Stimulated activated CD4-positive, alpha-beta T cell treated with anti-CD3 and anti-CD28 coated beads, Interleukin-12 subunit alpha, Interleukin-12 subunit beta, amount 100 ng/mL, for 4 hours (primary cell): ENCODE measurements around the gene CCDC7.
"Not testable (repeated sequence)": the region's sequence is repeated elsewhere in the genome, so short reads cannot be mapped to it uniquely, and the experiment has no call there.

Source experiments
- DNase-seq: peaks from one replicate; pipeline ENCODE4 v3.0.0-alpha.2; 2020

CCDC7 gene

DNA sequence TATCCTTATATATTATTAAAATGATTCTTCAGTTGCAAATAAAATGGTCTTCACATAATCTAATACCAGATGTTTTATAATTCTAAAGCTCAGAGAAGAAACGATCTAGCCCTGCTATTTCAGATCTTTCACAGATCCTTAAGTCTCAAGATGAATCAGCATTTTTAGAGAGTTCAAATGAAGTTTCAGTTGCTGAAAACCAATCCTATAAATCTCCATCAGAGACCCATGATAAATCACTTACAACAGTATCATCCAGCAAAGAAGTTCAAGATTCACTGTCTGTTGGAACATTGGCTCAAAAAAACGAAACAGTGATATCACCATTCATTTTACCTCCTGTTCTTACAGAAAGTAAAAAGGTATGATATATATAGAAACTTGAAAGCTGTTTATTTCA, 137.0 kb downstream of the CCDC7 start:
- no peak for DNase-seq

DNA sequence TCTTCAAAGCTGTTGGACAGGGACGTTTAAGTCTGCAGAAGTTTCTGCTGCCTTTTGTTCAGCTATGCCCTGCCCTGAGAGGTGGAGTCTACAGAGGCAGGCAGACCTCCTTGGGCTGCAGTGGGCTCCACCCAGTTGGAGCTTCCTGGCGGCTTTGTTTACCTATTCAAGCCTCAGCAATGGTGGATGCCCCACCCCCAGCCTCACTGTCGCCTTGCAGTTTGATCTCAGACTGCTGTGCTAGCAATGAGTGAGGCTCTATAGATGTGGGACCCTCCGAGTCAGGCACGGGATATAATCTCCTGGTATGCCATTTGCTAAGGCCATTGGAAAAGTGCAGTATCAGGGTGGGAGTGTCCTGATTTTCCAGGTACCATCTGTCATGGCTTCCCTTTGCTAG, 152.1 kb downstream of the CCDC7 start:
- DNase-seq: not testable (repeated sequence)

DNA sequence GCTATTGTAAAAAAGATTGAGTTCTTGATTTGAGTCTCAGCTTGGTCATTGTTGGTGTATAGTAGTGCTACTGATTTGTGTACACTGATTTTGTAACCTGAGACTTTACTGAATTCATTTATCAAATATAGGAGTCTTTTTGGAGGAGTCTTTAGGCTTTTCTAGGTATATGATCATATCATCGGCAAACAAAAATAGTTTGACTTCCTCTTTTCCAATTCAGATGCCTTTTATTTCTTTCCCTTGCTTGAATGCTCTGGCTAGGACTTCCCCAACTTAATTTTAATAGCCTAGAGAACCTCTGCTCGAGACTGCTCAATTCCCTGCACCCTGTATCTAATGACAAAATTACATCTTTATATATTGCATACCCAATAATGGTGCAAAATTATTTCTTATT, 154.4 kb downstream of the CCDC7 start:
- DNase-seq: no peak

DNA sequence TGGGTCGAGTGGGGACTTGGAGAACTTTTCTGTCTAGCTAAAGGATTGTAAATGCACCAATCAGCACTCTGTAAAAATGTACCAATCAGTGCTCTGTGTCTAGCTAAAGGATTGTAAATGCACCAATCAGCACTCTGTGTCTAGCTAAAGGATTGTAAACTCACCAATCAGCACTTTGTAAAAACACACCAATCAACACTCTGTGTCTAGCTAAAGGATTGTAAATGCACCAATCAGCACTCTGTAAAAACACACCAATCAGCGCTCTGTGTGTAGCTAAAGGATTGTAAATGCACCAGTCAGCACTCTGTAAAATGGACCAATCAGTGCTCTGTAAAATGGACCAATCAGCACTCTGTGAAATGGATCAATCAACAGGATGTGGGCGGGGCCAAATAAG, 155.6 kb downstream of the CCDC7 start:
- not testable (repeated sequence) for DNase-seq

DNA sequence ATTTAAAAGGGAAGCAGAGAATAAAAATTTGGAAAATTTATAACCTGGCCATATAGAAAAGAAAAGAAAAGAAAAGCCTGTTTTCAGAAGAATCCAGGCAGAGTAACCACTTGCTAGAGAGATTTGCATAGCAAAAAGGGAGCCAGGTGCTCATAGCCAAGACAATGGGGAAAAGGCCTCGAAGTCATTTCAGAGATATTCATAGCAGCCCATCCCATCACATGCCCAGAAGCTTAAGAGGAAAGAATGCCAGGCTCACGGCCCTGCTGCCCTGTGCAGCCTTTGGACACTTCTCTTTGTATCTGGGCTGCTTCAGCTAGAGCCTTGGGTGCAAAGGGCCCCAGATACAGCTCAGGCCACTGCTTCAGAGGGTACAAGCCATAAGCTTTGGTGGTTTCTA, 159.8 kb downstream of the CCDC7 start:
- DNase-seq: no peak

DNA sequence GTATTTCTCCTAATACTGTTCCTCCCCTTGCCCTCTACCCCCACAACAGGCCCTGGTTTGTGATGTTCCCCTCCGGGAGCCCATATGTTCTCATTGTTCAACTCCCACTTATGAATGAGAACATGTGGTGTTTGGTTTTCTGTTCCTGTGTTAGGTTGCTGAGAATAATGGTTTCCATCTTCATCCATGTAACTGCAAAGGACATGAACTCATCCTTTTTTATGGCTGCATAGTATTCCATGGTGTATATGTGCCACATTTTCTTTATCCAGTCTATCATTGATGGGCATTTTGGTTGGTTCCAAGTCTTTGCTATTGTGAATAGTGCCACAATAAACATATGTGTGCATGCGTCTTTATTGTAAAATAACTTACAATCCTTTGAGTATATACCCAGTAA, 164.6 kb downstream of the CCDC7 start:
- not testable (repeated sequence) for DNase-seq

DNA sequence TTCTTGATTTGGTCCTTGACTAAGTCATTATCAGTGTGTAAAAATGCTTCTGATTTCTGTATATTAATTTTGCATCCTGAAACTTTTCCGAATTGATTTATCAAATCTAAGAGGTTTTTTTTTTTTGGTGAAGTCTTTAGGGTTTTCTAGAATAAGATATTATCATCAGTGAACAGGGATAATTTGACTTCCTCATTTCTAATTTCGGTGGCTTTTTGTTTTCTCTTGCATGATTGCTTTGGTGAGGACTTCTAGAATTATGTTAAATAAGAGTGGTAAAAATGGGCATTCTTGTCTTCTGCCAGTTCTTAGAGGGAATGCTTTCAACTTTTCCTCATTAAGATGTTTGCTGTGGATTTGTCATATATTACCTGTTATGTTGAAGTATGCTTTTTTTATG, 170.5 kb downstream of the CCDC7 start:
- no peak for DNase-seq

DNA sequence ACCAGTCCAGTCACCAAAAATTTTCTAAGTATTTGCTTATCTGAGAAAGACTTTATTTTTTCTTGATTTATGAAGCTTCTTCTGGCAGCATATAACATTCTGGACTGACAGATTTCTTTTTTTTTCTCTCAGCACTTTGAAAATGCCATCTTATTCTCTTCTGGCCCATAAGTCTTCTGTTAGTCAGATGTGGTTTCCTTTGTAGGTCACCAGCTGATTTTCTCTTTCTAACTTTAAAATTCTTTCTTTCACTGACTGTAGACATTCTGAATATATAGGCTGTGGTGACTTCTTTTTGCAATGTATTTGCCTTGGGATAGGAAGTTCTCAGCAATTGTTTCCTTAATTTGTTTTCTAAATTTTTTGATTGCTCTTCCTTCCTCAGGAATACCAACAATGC, 172.5 kb downstream of the CCDC7 start:
- no peak for DNase-seq

DNA sequence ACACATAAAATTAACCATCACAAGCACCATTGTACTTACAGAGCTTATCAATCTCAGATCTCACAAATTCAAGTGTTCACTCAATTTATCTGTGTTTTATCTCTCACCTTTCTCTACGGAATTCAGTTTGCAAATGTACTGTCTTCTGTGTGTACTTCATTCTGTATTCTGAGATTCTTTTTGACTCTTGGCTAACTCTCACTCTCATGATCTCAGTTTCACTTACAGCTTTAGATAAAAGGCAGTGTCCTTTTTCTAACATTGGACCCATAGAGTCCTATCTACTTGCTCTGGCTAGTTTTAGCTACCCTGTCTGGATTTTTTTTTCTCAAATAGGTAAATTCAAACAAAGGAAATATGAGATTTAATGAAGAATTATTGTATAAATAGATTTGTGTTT, 176.0 kb downstream of the CCDC7 start:
- no peak for DNase-seq

DNA sequence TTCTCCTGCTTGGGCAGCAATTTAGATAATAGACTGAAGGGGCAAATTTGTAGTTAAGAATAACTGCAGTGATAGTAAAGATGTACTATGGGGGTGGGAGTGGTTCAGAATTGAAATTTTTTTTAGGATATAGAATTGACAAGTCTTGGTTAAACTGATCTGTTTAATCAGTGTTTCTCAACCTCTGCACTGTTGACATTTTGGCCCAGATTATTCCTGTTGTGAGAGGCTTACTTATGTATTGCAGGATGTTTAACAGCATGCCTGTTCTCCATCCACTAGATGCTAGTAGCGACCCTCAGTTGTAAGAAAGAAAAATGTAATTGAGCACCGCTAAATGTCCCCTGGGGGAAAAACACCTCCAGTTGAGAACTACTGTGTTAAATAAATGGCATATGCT, 176.5 kb downstream of the CCDC7 start:
- DNase-seq: no peak

DNA sequence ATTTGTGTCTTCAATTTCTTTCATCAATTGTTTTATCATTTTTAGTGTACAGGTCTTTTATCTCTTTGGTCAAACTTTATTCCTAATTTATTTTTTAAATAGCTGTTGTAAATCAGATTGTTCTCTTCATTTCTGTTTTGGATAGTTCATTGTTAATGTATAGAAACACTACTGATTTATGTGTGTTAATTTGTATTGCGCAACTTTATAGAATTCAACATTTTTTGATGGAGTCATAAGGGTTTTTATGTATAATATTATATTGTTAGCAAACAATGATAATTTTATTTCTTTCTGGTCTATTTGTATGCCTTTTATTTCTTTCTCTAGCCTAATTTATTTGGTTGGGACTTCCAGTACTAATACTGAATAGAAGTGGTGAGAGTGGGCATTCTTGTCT, 181.2 kb downstream of the CCDC7 start:
- DNase-seq: no peak

DNA sequence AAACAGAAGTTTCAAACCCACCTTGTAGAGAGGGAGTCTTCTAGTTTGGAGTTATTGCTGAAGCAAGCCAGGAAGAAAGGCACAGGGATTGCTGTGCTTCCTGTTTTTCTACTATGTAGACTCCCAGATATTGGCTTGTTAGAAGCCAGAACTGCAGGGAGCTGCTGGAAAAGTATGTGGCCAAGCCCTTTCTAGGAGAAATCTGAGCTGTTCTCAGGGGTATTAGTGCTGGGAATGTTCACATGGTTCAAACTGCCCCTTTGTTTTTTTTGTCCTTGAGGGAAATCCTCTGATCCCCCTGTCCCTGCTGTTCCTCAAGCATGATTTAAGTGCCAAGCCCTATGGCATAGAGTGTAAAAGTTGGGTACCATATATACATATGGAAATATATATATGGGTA, 184.0 kb downstream of the CCDC7 start:
- no peak for DNase-seq

DNA sequence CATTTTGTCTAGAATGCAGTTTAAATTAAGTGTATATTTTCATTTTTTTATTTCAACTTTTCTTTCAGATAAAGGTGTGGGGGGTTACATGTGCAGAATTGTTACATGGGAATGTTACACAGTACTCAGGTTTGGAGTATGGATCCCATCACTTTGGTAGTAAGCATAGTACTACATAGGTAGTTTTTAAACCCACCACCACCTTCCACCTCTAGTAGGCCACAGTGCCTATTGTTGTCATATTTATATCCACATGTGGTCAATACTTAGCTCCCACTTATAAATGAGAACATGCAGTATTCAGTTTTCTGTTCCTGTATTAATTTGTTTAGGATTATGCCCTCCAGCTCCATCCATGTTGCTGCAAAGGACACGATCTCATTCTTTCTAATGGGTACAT, 200.6 kb downstream of the CCDC7 start:
- no peak for DNase-seq

DNA sequence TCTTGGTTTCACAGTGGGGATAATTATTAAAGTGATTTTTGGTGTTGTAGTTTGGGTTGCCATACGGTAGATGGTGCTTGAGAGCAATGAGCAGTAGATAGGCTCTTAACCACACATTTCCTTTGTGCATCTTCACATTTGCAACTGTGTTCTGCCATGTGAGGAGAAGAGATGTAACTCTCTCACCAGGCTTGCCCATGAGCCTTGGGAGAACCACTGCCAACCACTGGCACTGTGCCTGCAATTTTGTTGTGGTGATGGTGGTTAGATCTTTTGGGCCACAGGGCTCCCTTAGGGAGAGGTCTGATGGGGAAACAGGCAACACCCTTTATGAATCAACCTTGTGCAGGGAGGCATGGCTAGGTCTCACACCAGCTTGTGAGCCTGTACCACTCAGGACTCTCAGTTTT, 204.3 kb downstream of the CCDC7 start:
- DNase-seq: no peak

DNA sequence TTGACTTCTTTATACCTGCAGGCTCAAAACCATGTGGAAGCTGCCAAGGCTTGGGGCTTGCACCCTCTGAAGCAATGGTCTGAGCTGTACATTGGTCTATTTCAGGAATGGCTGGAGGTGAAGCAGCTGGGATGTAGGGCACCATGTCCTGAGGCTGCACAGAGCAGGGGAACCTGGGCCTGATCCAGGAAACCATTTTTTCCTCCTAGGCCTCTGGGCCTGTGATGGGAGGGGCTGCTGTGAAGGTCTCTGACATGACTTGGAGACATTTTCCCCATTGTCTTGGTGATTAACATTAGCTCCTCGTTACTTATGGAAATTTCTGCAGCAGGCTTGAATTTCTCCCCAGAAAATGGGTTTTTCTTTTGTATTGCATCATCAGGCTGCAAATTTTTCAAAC, 211.5 kb downstream of the CCDC7 start:
- not testable (repeated sequence) for DNase-seq

DNA sequence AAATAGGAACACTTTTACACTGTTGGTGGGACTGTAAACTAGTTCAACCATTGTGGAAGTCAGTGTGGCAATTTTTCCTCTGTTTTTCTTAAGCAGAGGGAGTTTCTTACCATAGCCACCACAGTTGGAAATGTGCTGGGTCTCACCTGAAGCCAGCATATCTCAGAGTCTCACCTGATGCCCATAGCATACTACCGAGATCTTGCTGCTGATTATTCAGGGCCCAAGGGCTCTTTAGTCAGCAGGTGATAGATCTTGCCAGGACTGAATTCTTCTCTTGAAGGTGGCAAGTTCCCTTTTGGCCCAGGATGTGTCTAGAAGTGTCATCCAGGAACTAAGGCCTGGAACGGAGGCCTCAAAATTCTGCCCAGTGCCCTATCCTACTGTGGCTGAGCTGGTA, 215.4 kb downstream of the CCDC7 start:
- DNase-seq: no peak

DNA sequence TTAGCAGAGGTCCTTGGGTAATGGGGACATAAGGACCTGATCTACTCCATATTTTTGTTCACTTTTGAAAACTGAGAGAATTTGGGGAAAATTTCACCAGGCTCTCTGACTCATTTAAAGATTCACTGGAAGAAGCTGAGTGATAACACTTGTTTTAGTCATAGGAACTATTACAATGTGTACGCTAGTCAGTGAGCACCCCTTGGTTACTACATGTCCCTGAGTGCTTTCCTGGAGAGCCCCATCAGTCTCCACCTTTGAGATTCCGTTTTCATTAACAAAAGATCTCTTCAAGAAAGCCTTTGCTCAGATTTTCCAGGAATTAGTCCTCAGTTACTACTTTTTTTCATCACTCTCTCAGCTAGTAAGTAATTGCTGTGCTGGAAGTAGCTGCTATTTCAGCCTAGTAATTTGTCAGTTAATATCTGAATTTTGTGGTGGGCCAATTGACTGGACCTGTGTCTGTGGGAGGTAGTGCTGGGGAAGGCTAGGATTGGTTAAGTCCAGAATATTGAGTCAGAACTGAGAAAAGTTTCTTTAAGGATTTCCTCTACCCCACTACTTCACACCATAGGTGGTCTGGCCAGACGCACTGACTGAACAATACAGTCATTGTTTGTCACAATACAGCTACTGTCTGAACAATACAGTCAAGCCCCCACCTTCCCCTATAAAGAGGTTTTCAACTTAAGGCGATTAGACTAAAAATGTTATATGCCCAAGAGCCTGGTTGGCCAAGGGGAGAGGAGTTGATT, 235.0 kb downstream of the CCDC7 start:
- DNase-seq: no peak

DNA sequence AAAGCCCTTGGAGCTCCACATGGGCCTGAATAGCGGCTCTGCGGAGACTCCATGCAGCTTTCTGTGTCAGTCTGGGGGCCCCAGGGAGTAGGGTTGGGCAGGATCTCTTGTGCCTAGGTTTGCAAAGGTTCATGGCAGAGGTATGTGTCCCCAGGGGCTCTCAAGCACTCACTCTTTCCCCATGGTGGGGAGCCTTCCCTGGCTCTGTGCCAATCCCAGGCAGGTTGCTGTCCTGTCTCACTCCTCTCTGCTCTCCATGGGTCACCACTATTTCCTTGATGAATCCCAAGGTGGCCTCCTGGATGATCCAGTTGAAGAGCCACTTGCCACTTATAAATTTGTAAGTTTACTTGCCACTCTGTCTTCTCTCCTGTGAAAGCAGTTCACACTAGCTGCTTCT, 238.4 kb downstream of the CCDC7 start:
- DNase-seq: no peak

DNA sequence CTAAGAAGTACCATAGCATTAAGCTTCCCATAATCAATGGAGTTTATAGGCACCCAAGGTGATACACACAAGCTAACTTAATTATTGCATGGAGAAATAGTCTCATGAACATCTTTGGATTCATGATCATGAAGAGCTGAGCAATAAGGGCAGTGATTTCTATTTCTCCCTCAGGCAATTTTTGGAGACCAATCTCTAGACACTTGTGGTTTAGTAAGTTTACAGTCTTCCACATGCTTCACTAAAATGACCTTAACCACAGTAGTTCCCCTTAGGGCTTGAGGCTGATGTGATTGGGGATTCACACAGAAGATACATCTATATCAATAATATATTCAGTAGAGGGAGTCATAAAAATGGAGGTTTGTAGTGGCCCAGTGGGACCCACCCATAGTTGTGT, 241.2 kb downstream of the CCDC7 start:
- no peak for DNase-seq

DNA sequence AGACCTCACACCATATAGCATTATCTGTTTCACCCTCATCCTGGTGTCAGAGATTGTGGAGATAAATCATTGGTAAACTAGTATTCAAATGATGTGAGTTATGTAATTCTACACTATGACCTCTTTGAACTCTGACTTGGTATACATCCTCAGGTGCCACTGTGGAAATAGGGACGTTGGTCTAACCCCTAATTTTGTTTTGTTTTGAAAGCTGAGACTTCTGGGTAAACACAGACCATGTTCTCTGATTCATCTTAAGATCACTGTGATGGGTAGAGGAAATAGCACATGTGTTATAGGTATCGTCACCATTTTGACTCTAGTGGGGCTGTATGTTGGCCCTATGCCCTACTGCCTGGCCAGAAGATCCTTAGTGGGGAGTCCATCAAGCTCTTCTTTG, 241.6 kb downstream of the CCDC7 start:
- DNase-seq: no peak

DNA sequence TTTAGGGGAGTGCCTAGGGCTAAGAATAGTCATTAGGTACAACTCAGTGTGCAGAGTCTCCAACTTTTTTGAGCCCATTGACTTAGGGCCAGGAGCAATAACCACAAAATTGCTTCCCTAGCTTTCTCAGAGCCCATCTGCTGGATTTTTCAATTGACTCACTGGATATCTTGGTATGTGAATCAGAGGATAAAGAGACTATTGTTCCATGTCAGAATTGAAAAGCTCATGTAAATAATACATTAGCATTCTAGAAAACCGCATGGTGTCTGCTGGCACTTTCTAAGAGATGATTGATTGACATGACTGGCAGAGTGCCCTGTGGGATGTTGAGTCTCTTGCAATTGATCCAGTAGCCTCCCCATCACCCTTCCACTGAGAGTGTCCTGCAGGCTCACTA, 246.2 kb downstream of the CCDC7 start:
- DNase-seq: no peak

DNA sequence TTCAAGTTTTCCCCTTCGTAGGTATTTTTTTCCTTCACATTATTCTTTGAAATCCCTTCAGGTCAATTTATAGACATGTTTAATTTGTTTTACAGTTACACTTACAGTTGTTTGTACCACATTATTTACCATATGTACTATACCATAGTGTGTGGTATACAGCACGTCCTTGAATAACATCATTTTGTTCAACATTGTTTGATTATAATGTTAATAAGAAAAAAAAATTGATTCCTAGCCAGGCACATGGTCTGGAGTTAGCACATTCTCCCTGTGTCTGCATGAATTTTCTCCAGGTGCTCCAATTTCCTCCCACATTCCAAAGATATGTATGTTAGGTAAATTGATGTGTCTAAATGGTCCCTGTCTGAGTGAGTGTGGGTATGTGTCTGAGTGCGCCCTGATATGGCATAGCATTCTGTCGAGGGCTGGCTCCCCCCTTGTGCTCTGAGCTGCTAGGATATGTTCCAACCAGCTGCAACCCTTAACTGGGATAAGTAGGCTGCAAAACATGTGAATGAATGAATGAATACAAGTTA, 247.6 kb downstream of the CCDC7 start:
- no peak for DNase-seq

DNA sequence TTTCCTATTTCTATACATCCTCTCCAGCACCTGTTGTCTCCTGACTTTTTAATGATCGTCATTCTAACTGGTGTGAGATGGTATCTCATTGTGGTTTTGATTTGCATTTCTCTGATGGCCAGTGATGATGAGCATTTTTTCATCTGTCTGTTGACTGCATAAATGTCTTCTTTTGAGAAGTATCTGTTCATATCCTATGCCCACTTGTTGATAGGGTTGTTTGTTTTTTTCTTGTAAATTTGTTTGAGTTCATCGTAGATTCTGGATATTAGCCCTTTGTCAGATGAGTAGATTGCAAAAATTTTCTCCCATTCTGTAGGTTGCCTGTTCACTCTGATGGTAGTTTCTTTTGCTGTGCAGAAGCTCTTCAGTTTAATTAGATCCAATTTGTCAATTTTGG, 253.7 kb downstream of the CCDC7 start:
- not testable (repeated sequence) for DNase-seq

DNA sequence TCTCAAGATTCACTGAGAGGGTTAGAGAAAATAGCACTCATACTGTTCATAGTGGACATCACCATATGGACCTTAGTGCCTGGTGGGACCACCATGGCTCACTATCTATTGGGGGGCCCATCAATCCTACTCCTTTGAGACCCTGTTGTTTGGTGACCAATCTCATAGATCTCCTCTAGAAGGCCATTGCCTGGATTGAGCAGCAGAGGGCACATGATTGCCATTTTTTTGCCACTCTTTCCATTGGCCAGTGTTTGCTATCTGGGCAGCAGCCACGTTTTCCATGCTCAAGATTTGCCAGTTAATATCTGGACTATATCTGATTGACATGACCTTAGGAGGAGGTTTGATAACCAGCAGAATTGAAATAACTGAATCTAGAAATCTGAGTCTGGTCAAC, 267.6 kb downstream of the CCDC7 start:
- DNase-seq: no peak

DNA sequence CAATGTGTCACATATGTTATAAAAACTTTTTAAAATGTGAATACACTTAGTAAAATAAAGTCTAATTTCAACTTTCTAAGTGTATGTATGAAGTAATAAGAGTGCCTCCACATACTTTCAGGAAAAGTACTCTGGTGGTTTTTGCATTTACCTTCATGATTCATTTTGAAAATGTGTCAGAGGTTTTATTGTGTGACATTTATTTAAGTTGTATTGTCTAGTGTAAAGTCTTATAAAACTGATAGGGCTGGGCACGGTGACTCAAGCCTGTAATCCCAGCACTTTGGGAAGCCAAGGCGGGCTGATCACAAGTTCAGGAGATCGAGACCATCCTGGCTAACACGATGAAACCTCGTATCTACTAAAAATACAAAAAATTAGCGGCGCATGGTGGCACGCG, 285.6 kb downstream of the CCDC7 start:
- DNase-seq: no peak
